Spleen (tissue), 7 donors: Measurements from ENCODE around the gene SCUBE1.

Source experiments
- CTCF ChIP-seq, 11 experiments: fragments of 200-600 bp in 7 of 11; fragments of 450-650 bp in 4 of 11; sonication (generic) in 4 of 11; IDR thresholded peaks in 8 of 11; conservative IDR thresholded peaks in 3 of 11; 1 replicate in 7 of 11; 2 replicates in 4 of 11; pipeline versions ENCODE4 v1.4.0 to v1.8.0; 2016 to 2021; ENCODE audit warnings: antibody characterized with exemption in 11 of 11, inconsistent platforms in 4 of 11, mild to moderate bottlenecking in 1 of 11
- POLR2A ChIP-seq, 3 donors: fragments of 450-650 bp; IDR thresholded peaks; one replicate each; pipeline ENCODE4 v1.5.1; 2017; ENCODE audit warnings: antibody characterized with exemption in 3 of 3, mild to moderate bottlenecking in 1 of 3
- donor health status: DM: no; HTN: no; CAD: no; lungs with moderate emphysema.
- donor health status: DM: no; HTN: no; CAD: no.
- donor health status: DM: no; HTN: no; CAD: no.

DNA sequence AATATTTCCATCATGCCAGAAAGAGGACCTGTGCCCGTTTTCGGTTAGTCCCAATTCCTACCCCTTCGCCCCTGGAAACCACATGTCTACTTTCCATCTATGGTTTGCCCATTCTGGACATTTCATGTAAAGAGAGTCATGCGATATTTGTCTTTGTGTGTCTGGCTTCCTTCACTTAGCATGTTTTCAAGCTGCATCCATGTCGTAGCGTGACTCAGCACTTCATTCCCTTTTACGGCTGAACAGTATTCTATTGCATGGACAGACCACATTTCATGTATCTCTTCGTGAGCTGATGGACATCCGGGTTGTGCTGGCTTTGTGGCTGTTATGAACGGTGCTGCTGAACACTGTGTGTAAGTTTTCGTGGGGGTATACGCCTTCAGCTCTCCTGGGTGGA is 43.4 kb downstream of the SCUBE1 start:
- TF ChIP-seq CTCF (IDR thresholded peaks at IDR 0.05 in 8 of 11, conservative IDR thresholded peaks at IDR 0.05 in 3 of 11) (no peak), POLR2A (IDR thresholded peaks at IDR 0.05) (no peak)
